Erythroblast (primary cell): ENCODE data around the gene MRPL51.

Experiments used
- GATA1 ChIP-seq: IDR thresholded peaks from 2 replicates; pipeline ENCODE4 v1.6.1; 2011; ENCODE audit warnings: low read depth, mild to moderate bottlenecking, control low read depth, low read length, moderate library complexity
- POLR2A ChIP-seq: IDR thresholded peaks from 2 replicates; pipeline ENCODE4 v1.6.1; 2011; ENCODE audit warnings: mild to moderate bottlenecking, low read length

- no peak for TF ChIP-seq POLR2A
- no peak for TF ChIP-seq GATA1
These were observed 4.8 kb downstream of the MRPL51 start for GRCh38 chr12:6488240-6488639.
